Gastroesophageal sphincter (tissue), 3 donors: Measurements from ENCODE around the gene GPC3.

Source experiments
- EP300 ChIP-seq: sonication (generic); formaldehyde crosslinking; IDR thresholded peaks from one replicate; pipeline ENCODE4 v1.6.1; 2017; ENCODE audit warnings: antibody characterized with exemption, mild to moderate bottlenecking
- POLR2A ChIP-seq, 2 donors: fragments of 450-650 bp; IDR thresholded peaks; one replicate each; pipeline ENCODE4 v1.6.1; 2017; ENCODE audit warnings: antibody characterized with exemption in 2 of 2, mild to moderate bottlenecking in 2 of 2, moderate library complexity in 1 of 2
- TF ChIP-seq, protein P1 (sequence below), 4 experiments: fragments of 200-600 bp in 2 of 4; fragments of 450-650 bp in 2 of 4; sonication (generic) in 1 of 4; IDR thresholded peaks; one replicate each; pipeline ENCODE4 v1.5.1; 2017 to 2019; ENCODE audit warnings: antibody characterized with exemption in 4 of 4, mild to moderate bottlenecking in 2 of 4, moderate library complexity in 2 of 4

DNA sequence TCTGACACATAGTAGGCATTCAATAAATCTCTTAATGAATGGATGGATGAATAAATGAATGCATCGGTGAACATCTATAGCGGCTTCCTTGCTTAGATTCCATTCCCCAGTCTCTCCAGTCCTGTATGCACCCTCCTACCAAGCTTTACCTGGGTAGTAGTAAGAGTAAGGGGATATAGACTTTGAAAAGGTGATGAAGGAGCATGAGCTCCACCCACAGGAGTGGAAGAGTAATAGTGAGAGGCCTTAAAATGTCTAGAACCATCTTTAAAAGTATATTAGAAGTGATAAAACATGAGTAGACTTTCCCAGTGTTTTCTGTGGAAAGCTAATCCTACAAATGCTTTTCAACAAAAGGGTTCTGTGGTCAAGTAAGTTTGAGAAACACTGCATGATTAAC lies 35.5 kb upstream of the GPC3 start:
- TF ChIP-seq, protein P1, sequence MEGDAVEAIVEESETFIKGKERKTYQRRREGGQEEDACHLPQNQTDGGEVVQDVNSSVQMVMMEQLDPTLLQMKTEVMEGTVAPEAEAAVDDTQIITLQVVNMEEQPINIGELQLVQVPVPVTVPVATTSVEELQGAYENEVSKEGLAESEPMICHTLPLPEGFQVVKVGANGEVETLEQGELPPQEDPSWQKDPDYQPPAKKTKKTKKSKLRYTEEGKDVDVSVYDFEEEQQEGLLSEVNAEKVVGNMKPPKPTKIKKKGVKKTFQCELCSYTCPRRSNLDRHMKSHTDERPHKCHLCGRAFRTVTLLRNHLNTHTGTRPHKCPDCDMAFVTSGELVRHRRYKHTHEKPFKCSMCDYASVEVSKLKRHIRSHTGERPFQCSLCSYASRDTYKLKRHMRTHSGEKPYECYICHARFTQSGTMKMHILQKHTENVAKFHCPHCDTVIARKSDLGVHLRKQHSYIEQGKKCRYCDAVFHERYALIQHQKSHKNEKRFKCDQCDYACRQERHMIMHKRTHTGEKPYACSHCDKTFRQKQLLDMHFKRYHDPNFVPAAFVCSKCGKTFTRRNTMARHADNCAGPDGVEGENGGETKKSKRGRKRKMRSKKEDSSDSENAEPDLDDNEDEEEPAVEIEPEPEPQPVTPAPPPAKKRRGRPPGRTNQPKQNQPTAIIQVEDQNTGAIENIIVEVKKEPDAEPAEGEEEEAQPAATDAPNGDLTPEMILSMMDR (IDR thresholded peaks at IDR 0.05), result no peak
- TF ChIP-seq EP300 (no peak), POLR2A (IDR thresholded peaks at IDR 0.05) (no peak)
